OCI-M2 (cell line): ENCODE data around the gene PAK4.
"Not testable (repeated sequence)": the region's sequence is repeated elsewhere in the genome, so short reads cannot be mapped to it uniquely, and the experiment has no call there.

ENCODE experiments used
- DNase-seq: peaks from one replicate; lab custom pipeline; 2025; ENCODE audit not compliant: unreplicated experiment; lab: John Stamatoyannopoulos, UW

The PAK4 gene

GRCh38 chr19:39129116-39129515 is 3.5 kb downstream of the PAK4 start:
- no peak for DNase-seq

- DNase-seq = no peak
These were observed 5.0 kb downstream of the PAK4 start for GRCh38 chr19:39130337-39131254.

GRCh38 chr19:39131255-39131755 is 5.7 kb downstream of the PAK4 start:
- DNase-seq = no peak

- no peak for DNase-seq
These were observed 6.9 kb downstream of the PAK4 start for GRCh38 chr19:39132344-39132969.

- DNase-seq = no peak
These were observed 8.1 kb downstream of the PAK4 start for GRCh38 chr19:39133431-39134270.

GRCh38 chr19:39135701-39136100 is 10.1 kb downstream of the PAK4 start:
- DNase-seq = no peak

GRCh38 chr19:39136225-39136940 is 10.8 kb downstream of the PAK4 start:
- DNase-seq = no peak

GRCh38 chr19:39137131-39137530 is 11.5 kb downstream of the PAK4 start:
- DNase-seq = no peak

- DNase-seq = no peak
These were observed 12.9 kb downstream of the PAK4 start for GRCh38 chr19:39138221-39139211.

GRCh38 chr19:39139305-39139874 is 13.8 kb downstream of the PAK4 start:
- no peak for DNase-seq

- no peak for DNase-seq
These were observed 14.4 kb downstream of the PAK4 start for GRCh38 chr19:39139971-39140453.

GRCh38 chr19:39140594-39140993 is 15.0 kb downstream of the PAK4 start:
- no peak for DNase-seq

GRCh38 chr19:39141929-39142328 is 16.3 kb downstream of the PAK4 start:
- no peak for DNase-seq

- no peak for DNase-seq
These were observed 17.0 kb downstream of the PAK4 start for GRCh38 chr19:39142630-39143029.

- DNase-seq = not testable (repeated sequence)
These were observed 18.2 kb downstream of the PAK4 start for GRCh38 chr19:39143757-39144289.

GRCh38 chr19:39144290-39145071 is 18.9 kb downstream of the PAK4 start:
- no peak for DNase-seq

GRCh38 chr19:39145180-39145953 is 19.8 kb downstream of the PAK4 start:
- no peak for DNase-seq
